Measurements from ENCODE around the gene NOTO. TPM values are rescaled to one million over a fixed set of nuclear protein-coding genes. Genes with fewer than 3 reads are reported as not detected.

Gene NOTO
- total RNA-seq, 1 experiment from 2014 or later = 0.66 TPM

GRCh38 chr2:73217826-73218225, 15.5 kb downstream of the NOTO start:
- WGBS (ENCODE audit: extremely low coverage, insufficient read length, low lambda C conversion rate) = no CpG with 5 or more reads among the region's 2 CpGs

More at GRCh38 chr2:73217826-73218225, 15.5 kb downstream of the NOTO start:
- peaks cover 4% of the 10 kb centered on the region for H3K79me1 ChIP-seq (ENCODE audit: insufficient read depth, low read depth, low read length, poor library complexity, severe bottlenecking)
- H3K27ac ChIP-seq (ENCODE audit: insufficient read length, low read depth, low read length) = no peak overlapping the region
- H3K4ac ChIP-seq (ENCODE audit: low read depth, low read length) = no peak overlapping the region
- Mint-ChIP-seq H3K36me3 (ENCODE audit: insufficient read depth in 1 of 3, low read depth in 3 of 3) (peaks cover 5 to 29% (median 28%) of the 10 kb centered on the region in 3 experiments; a peak in 6 of 7 replicates), H3K9me3 (no peaks in the 10 kb centered on the region), H3K4me3 (no peak overlapping the region), H3K27me3 (ENCODE audit: low read depth) (peaks cover 2% of the 10 kb centered on the region; the same call in 1 of the 2 replicates), H3K27ac (no peak overlapping the region), H3K4me1 (peaks cover 19 to 26% of the 10 kb centered on the region in 2 experiments)
- no peaks in the 10 kb centered on the region for H3K9me3 ChIP-seq (ENCODE audit: control insufficient read depth, low read depth, low read length)
- no peak overlapping the region for H3T11ph ChIP-seq (ENCODE audit: low read length)
- H2BK15ac ChIP-seq (ENCODE audit: low read depth, low read length) = no peak overlapping the region
- no peak for DNase-seq
- no peak overlapping the region for H3K9ac ChIP-seq (ENCODE audit: extremely low read depth, insufficient read length, low read length)
- no peak overlapping the region for H2BK12ac ChIP-seq (ENCODE audit: insufficient read length, low read depth, low read length)
- H3K23ac ChIP-seq (ENCODE audit: insufficient read length, low read depth, low read length) = no peak overlapping the region
- H3K23me2 ChIP-seq (ENCODE audit: insufficient read length, low read depth, low read length, poor library complexity, severe bottlenecking) = no peaks in the 10 kb centered on the region
- H3K4me2 ChIP-seq (ENCODE audit: insufficient read depth, insufficient read length, low read length) = no peak overlapping the region
- no peak overlapping the region for H3K56ac ChIP-seq (ENCODE audit: insufficient read length, low read depth, low read length)
- 0 out of 2 replicates have a peak, but pooled peaks cover 3% of the 10 kb centered on the region for H3K4me1 ChIP-seq (ENCODE audit: insufficient read depth, low read length)
- H3K27me3 ChIP-seq (ENCODE audit: insufficient read depth, low read length) = no peaks in the 10 kb centered on the region
- no peak for TF ChIP-seq CTCF (conservative IDR thresholded peaks at IDR 0.05)
- peaks cover 7% of the 10 kb centered on the region; the same call in 1 of the 2 replicates for H3K79me2 ChIP-seq (ENCODE audit: insufficient read depth, low read length)
- no peak overlapping the region for H4K5ac ChIP-seq (ENCODE audit: insufficient read length, low read depth, low read length)
- no peak overlapping the region for H2AFZ ChIP-seq (ENCODE audit: low read length)
- no peak overlapping the region for H2BK20ac ChIP-seq (ENCODE audit: low read depth, low read length, poor library complexity, severe bottlenecking)
- H2BK5ac ChIP-seq (ENCODE audit: insufficient read length, low read length) = no peak overlapping the region
- H2AK5ac ChIP-seq (ENCODE audit: insufficient read length, low read length) = no peak overlapping the region
- H4K91ac ChIP-seq (ENCODE audit: insufficient read length, low read depth, low read length) = no peak overlapping the region
- H4K8ac ChIP-seq (replicated peaks; ENCODE audit: insufficient read length, low read depth, low read length) = no peak overlapping the region
- no peak overlapping the region for H3K14ac ChIP-seq (ENCODE audit: insufficient read depth, low read length)
- no peaks in the 10 kb centered on the region for H4K20me1 ChIP-seq (ENCODE audit: control insufficient read depth, insufficient read depth, insufficient read length)
- H3K18ac ChIP-seq (ENCODE audit: insufficient read length, low read depth, low read length) = no peak overlapping the region
- no peak overlapping the region for H2BK120ac ChIP-seq (ENCODE audit: low read depth, low read length, poor library complexity, severe bottlenecking)

All from H9 (cell line).